Hematopoietic multipotent progenitor cell (in vitro differentiated cells): ENCODE measurements around the gene HIVEP2. TPM values are rescaled to one million over a fixed set of nuclear protein-coding genes. Genes with fewer than 3 reads are reported as not detected.

ENCODE experiments used
- DNase-seq, 3 donors: peaks; one replicate each; pipeline ENCODE4 v3.0.0-alpha.2; 2011 to 2015; ENCODE audit warnings: low read depth in 2 of 3, low spot score in 2 of 3
- total RNA-seq: library from RNA; depleted of rRNA; stranded (reverse); fragments of >200 nt; gene quantifications from one replicate; pipeline ENCODE4 v1.2.3, GENCODE V29; 2012

The HIVEP2 gene
- total RNA-seq, 1 donor = 12.4 TPM

GRCh38 chr6:142896732-142897131, 48.2 kb downstream of the HIVEP2 start:
- no peak for DNase-seq

- DNase-seq = no peak
These were observed 51.9 kb downstream of the HIVEP2 start for GRCh38 chr6:142893088-142893487.

- no peak for DNase-seq
These were observed 52.5 kb downstream of the HIVEP2 start for GRCh38 chr6:142892254-142893021.

- DNase-seq = no peak
These were observed 53.5 kb downstream of the HIVEP2 start for GRCh38 chr6:142891454-142891853.

- DNase-seq = no peak
These were observed 56.5 kb downstream of the HIVEP2 start for GRCh38 chr6:142888456-142888855.

GRCh38 chr6:142887517-142887916, 57.5 kb downstream of the HIVEP2 start:
- DNase-seq = no peak

GRCh38 chr6:142886431-142887170, 58.4 kb downstream of the HIVEP2 start:
- DNase-seq = peak in 2 of 3 donors; percentile 61 to 75

GRCh38 chr6:142885182-142885867, 59.7 kb downstream of the HIVEP2 start:
- peak; percentile 63 to 93 (median 89) for DNase-seq

GRCh38 chr6:142884214-142885035, 60.6 kb downstream of the HIVEP2 start:
- DNase-seq = no peak

- no peak for DNase-seq
These were observed 62.0 kb downstream of the HIVEP2 start for GRCh38 chr6:142883011-142883410.

GRCh38 chr6:142881761-142882160, 63.2 kb downstream of the HIVEP2 start:
- no peak for DNase-seq

- DNase-seq = no peak
These were observed 63.7 kb downstream of the HIVEP2 start for GRCh38 chr6:142881290-142881689.

GRCh38 chr6:142880201-142880600, 64.8 kb downstream of the HIVEP2 start:
- DNase-seq = no peak

GRCh38 chr6:142879527-142879926, 65.4 kb downstream of the HIVEP2 start:
- DNase-seq = no peak

GRCh38 chr6:142879076-142879475, 65.9 kb downstream of the HIVEP2 start:
- no peak for DNase-seq

- DNase-seq = no peak
These were observed 66.6 kb downstream of the HIVEP2 start for GRCh38 chr6:142878407-142878806.

GRCh38 chr6:142874676-142875075, 70.3 kb downstream of the HIVEP2 start:
- DNase-seq = no peak

GRCh38 chr6:142872376-142872775, 72.6 kb downstream of the HIVEP2 start:
- DNase-seq = no peak

GRCh38 chr6:142871910-142872331, 73.1 kb downstream of the HIVEP2 start:
- peak; percentile 39 to 58 (median 50) for DNase-seq

- no peak for DNase-seq
These were observed 74.1 kb downstream of the HIVEP2 start for GRCh38 chr6:142870787-142871415.
